K562 (cell line): ENCODE results near the gene ZNF296. TPM values are rescaled to one million over a fixed set of nuclear protein-coding genes. Genes with fewer than 3 reads are reported as not detected.

Experiments used
- ATAC-seq: fragments of 200-7000 bp; cut with Tn5 transposase; 3 replicates; pipeline ENCODE4 v1.9.1; 2020; ENCODE audit warnings: moderate library complexity
- BruUV-seq: library from RNA; stranded (reverse); fragments of 400-500 nt; replicated peaks from 2 replicates; lab custom pipeline; 2021; lab: Mats Ljungman, UMichigan
- CTCF ChIA-PET: fragments of 300-600 bp; formaldehyde crosslinking; extraction: SDS; loops from one replicate; lab custom pipeline; 2021; ENCODE audit warnings: low intra/inter-chr PET ratio; lab: Yijun Ruan, JAX
- POLR2A ChIA-PET: fragments of 300-600, 350-650 bp; sonication (Branson Sonifier 250); formaldehyde crosslinking; extraction: SDS; loops from one replicate; lab custom pipeline; 2021; ENCODE audit warnings: antibody characterized with exemption, inconsistent platforms; lab: Yijun Ruan, JAX
- DNase-seq, 4 experiments: peaks; one replicate each; pipeline versions ENCODE4 v3.0.0 to v3.0.0-alpha.2; 2011 to 2018; ENCODE audit warnings: low spot score in 3 of 4, mixed read lengths in 3 of 4; ENCODE audit errors: extremely low read depth in 1 of 4
- FAIRE-seq: peaks from 2 replicates; lab custom pipeline; 2011; peaks lifted over from hg19 to GRCh38; lab: Jason Lieb, UNC
- H2AFZ ChIP-seq: 2 replicates; pipeline ENCODE4 v1.6.0; 2011; ENCODE audit warnings: low read depth, low read length, control low read depth, inconsistent platforms
- H3K27ac ChIP-seq: fragments of 200-600 bp; 3 replicates; pipeline ENCODE4 v1.8.0; 2011; ENCODE audit warnings: low read depth, mild to moderate bottlenecking, control low read depth, inconsistent platforms, low read length, moderate library complexity, mixed read lengths; ENCODE audit errors: extremely low read depth
- H3K27me3 ChIP-seq, 2 experiments: fragments of 300-600 bp in 1 of 2; 2 replicates in 1 of 2; 3 replicates in 1 of 2; pipeline versions ENCODE4 v1.6.0 to v1.8.0; 2011; ENCODE audit warnings: inconsistent platforms in 2 of 2, low read length in 2 of 2, mild to moderate bottlenecking in 1 of 2, mixed read lengths in 1 of 2, moderate library complexity in 1 of 2; ENCODE audit not compliant: control insufficient read depth in 2 of 2, insufficient read depth in 2 of 2
- H3K36me3 ChIP-seq: fragments of 300-600 bp; 3 replicates; pipeline ENCODE4 v1.8.0; 2011; ENCODE audit warnings: mild to moderate bottlenecking, low read length, inconsistent platforms; ENCODE audit not compliant: control insufficient read depth, insufficient read depth
- H3K4me1 ChIP-seq, 2 experiments: fragments of 200-600 bp in 1 of 2; replicated peaks in 1 of 2; 2 replicates in 1 of 2; 3 replicates in 1 of 2; pipeline versions ENCODE4 v1.5.1 to v1.8.0; 2011; ENCODE audit warnings: inconsistent platforms in 2 of 2, low read length in 2 of 2, mild to moderate bottlenecking in 1 of 2, mixed read lengths in 1 of 2, moderate library complexity in 1 of 2; ENCODE audit not compliant: control insufficient read depth in 2 of 2, insufficient read depth in 2 of 2
- H3K4me2 ChIP-seq: 2 replicates; pipeline ENCODE4 v1.6.1; 2011; ENCODE audit warnings: low read length, control low read depth, inconsistent platforms, mixed read lengths; ENCODE audit not compliant: insufficient read depth
- H3K4me3 ChIP-seq: fragments of 200-600 bp; sonication (generic), shearing (Covaris generic); 2 replicates; pipeline ENCODE4 v1.5.1; 2016; ENCODE audit warnings: control low read depth, inconsistent platforms
- H3K79me2 ChIP-seq: fragments of 200-600 bp; 3 replicates; pipeline ENCODE4 v1.8.0; 2011; ENCODE audit warnings: low read length, inconsistent platforms; ENCODE audit not compliant: control insufficient read depth, insufficient read depth
- H3K9ac ChIP-seq, 2 experiments: 2 replicates each; pipeline versions ENCODE4 v1.6.0 to v1.6.1; 2011; ENCODE audit warnings: low read depth in 2 of 2, low read length in 2 of 2, control low read depth in 1 of 2, inconsistent platforms in 1 of 2, mild to moderate bottlenecking in 1 of 2, mixed read lengths in 1 of 2; ENCODE audit not compliant: insufficient read depth in 1 of 2
- H3K9me1 ChIP-seq: one replicate; pipeline ENCODE4 v1.6.0; 2011; ENCODE audit warnings: inconsistent platforms, mild to moderate bottlenecking, low read length, moderate library complexity; ENCODE audit not compliant: control insufficient read depth, insufficient read depth
- H3K9me3 ChIP-seq: replicated peaks from 2 replicates; pipeline ENCODE4 v1.5.1; 2011; ENCODE audit warnings: low read depth, low read length, inconsistent platforms; ENCODE audit not compliant: control insufficient read depth, insufficient read depth
- H4K20me1 ChIP-seq: replicated peaks from 2 replicates; pipeline ENCODE4 v1.6.1; 2011; ENCODE audit warnings: low read length, inconsistent platforms, mixed read lengths; ENCODE audit not compliant: control insufficient read depth, insufficient read depth
- CXXC5 ChIP-seq: fragments of 250-450 bp; sonication (Bioruptor Pico); IDR thresholded peaks from 2 replicates; pipeline ENCODE4 v1.8.0; 2022; ENCODE audit warnings: inconsistent platforms, mild to moderate bottlenecking, moderate library complexity
- DACH1 ChIP-seq: fragments of 450-650 bp; IDR thresholded peaks from 2 replicates; pipeline ENCODE4 v1.6.1; 2018; ENCODE audit not compliant: partially characterized antibody
- ILF3 ChIP-seq: fragments of 450-650 bp; IDR thresholded peaks from 2 replicates; pipeline ENCODE4 v1.6.1; 2018; ENCODE audit warnings: antibody characterized with exemption, mild to moderate bottlenecking, moderate library complexity, borderline replicate concordance
- MTF1 ChIP-seq: fragments of 250-450 bp; sonication (Bioruptor Pico); IDR thresholded peaks from 2 replicates; pipeline ENCODE4 v1.9.0; 2021; ENCODE audit warnings: moderate library complexity, mild to moderate bottlenecking, inconsistent platforms, borderline replicate concordance
- RB1 ChIP-seq: fragments of 450-650 bp; IDR thresholded peaks from 2 replicates; pipeline ENCODE4 v1.6.1; 2017; ENCODE audit warnings: low read depth, mild to moderate bottlenecking
- RBFOX2 ChIP-seq: fragments of 200-400 bp; formaldehyde crosslinking; IDR thresholded peaks from 2 replicates; pipeline ENCODE4 v1.6.1; 2017; ENCODE audit warnings: low read depth, mild to moderate bottlenecking, low read length, moderate library complexity
- TAF15 ChIP-seq: fragments of 200-400 bp; formaldehyde crosslinking; IDR thresholded peaks from 2 replicates; pipeline ENCODE4 v1.6.1; 2017; ENCODE audit warnings: mild to moderate bottlenecking, low read depth, low read length, moderate library complexity
- ZNF77 ChIP-seq: fragments of 250-450 bp; sonication (Bioruptor Pico); IDR thresholded peaks from 2 replicates; pipeline ENCODE4 v1.5.0; 2020
- WGBS: fragments of 100-300 bp; shearing (Covaris generic); methylation state at CpG from one replicate; pipeline ENCODE4 v1.1.6; 2016; ENCODE audit warnings: low coverage, mixed read lengths; ENCODE audit not compliant: insufficient coverage; ENCODE audit errors: missing lambda C conversion rate; 5-methylcytosine and 5-hydroxymethylcytosine counted together
- in situ Hi-C: fragments of 300-500 bp; cut with MboI; formaldehyde crosslinking; loops from 4 replicates; pipeline ENCODE4 v1.15.0; 2018; ENCODE audit warnings: inconsistent platforms, mixed read lengths
- intact Hi-C: fragments of 100-400 bp; cut with micrococcal nuclease; formaldehyde crosslinking; loops from 2 replicates; pipeline ENCODE4 v1.14.2; 2022
- polyA plus RNA-seq, 8 experiments: library from polyadenylated mRNA; depleted of rRNA in 4 of 8; stranded (reverse) in 5 of 8; unstranded in 3 of 8; fragments of >200 nt; fragmentation: Nextera tagmentation in 2 of 8; fragmentation: Illumina TruSeq in 1 of 8; extraction: Ambion mirVana in 2 of 8; extraction: Trizol in 1 of 8; gene quantifications; 2 replicates each; pipeline versions ENCODE4 v1.2.1 to v1.2.3, GENCODE V29; 2011 to 2014; ENCODE audit warnings: inconsistent platforms in 1 of 8, missing spikeins in 1 of 8
- total RNA-seq, 7 experiments: library from RNA; depleted of rRNA in 6 of 7; stranded (reverse); fragments of >200 nt in 6 of 7; fragmentation: Illumina TruSeq in 2 of 7; extraction: Trizol in 2 of 7; gene quantifications; 2 replicates each; pipeline versions ENCODE4 v1.2.1 to v1.2.3, GENCODE V29; 2011 to 2021; ENCODE audit warnings: low replicate concordance in 1 of 7
- TF ChIP-seq, protein P1 (sequence below), 3 experiments: fragments of 200-800 bp in 1 of 3; sonication (Bioruptor generic) in 1 of 3; sonication (generic) in 1 of 3; formaldehyde crosslinking in 1 of 3; IDR thresholded peaks; 2 replicates each; pipeline versions ENCODE4 v1.6.1 to v1.8.0; 2016 to 2022; ENCODE audit warnings: mild to moderate bottlenecking in 2 of 3, missing compliant biosample characterization in 2 of 3, missing genetic modification characterization in 2 of 3, missing genetic modification reagents in 1 of 3
- TF ChIP-seq, protein P2 (sequence below): sonication (generic); formaldehyde crosslinking; IDR thresholded peaks from 2 replicates; pipeline ENCODE4 v1.9.0; 2022; ENCODE audit warnings: mild to moderate bottlenecking, missing genetic modification reagents
- TF ChIP-seq, protein P3 (sequence below): fragments of 450-650 bp; IDR thresholded peaks from 2 replicates; pipeline ENCODE4 v1.7.0; 2016; ENCODE audit warnings: borderline replicate concordance

ZNF296 gene
- total and polyA plus RNA-seq, 9 of the 15 experiments (the other 6 are each of a cell fraction or from before 2014, with no cell fraction given), result 0.03 to 8.8 (median 0.47) TPM; not detected in 1

DNA sequence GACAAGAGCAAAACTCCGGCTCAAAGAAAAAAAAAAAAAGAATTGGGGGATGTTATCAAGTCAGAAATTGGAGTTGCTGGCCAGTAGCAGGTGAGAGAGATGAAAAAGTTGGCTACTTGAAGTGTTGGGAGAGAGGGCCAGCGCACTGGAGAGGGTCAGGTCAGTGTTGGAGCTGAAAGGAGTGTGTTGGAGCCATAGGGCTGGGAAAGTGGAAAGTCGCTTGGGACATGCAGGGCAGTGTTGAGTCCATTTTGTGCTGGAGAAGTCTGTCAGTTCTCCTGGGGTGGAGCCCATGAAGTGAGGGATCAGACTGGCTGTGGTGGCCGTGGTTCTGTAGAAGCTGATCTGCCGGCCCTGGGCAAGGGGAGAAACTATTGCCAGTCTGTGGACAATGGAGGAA, 18.4 kb upstream of the ZNF296 start:
- intact Hi-C loops, result no loop called here
- peak overlapping the region; percentile 98 to 99; a peak in 3 of 4 replicates for H3K9ac ChIP-seq
- no peaks in the 10 kb centered on the region for H3K27me3 ChIP-seq
- CTCF ChIA-PET, result no interaction called here
- ATAC-seq (no peak), DNase-seq (no peak), FAIRE-seq (peak; percentile 42)
- no peak overlapping the region for H3K27ac ChIP-seq
- no TSS peak for BruUV-seq
- TF ChIP-seq RB1 (no peak), ZNF77 (CRISPR knock-in tag) (no peak), ILF3 (no peak), RBFOX2 (peak; percentile 26; the same call in 1 of the 2 replicates), MTF1 (no peak), DACH1 (no peak), CXXC5 (no peak), TAF15 (no peak)
- TF ChIP-seq, protein P1, sequence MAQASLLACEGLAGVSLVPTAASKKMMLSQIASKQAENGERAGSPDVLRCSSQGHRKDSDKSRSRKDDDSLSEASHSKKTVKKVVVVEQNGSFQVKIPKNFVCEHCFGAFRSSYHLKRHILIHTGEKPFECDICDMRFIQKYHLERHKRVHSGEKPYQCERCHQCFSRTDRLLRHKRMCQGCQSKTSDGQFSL (CRISPR knock-in tag; IDR thresholded peaks at IDR 0.05), result no peak
- TF ChIP-seq, protein P1 (tag; IDR thresholded peaks at IDR 0.05), result no peak
- TF ChIP-seq, protein P2, sequence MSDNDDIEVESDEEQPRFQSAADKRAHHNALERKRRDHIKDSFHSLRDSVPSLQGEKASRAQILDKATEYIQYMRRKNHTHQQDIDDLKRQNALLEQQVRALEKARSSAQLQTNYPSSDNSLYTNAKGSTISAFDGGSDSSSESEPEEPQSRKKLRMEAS (CRISPR knock-in tag), result 0 out of 2 replicates have a peak, but pooled peaks have one; percentile 11
- TF ChIP-seq, protein P3, sequence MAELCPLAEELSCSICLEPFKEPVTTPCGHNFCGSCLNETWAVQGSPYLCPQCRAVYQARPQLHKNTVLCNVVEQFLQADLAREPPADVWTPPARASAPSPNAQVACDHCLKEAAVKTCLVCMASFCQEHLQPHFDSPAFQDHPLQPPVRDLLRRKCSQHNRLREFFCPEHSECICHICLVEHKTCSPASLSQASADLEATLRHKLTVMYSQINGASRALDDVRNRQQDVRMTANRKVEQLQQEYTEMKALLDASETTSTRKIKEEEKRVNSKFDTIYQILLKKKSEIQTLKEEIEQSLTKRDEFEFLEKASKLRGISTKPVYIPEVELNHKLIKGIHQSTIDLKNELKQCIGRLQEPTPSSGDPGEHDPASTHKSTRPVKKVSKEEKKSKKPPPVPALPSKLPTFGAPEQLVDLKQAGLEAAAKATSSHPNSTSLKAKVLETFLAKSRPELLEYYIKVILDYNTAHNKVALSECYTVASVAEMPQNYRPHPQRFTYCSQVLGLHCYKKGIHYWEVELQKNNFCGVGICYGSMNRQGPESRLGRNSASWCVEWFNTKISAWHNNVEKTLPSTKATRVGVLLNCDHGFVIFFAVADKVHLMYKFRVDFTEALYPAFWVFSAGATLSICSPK, result no peak
- H3K4me3 ChIP-seq, result peak overlapping the region; percentile 99; the same call in 1 of the 2 replicates
- no peak overlapping the region for H2AFZ ChIP-seq
- H3K4me2 ChIP-seq, result peak overlapping the region; percentile 89
- POLR2A ChIA-PET, result interaction anchor here (0.7 to 1.2 kb wide), 3 partner anchors 11 to 25 kb away, joined by 3 read pairs; no protein-coding TSS in a partner anchor
- H4K20me1 ChIP-seq, result peaks cover 42% of the 10 kb centered on the region
- H3K9me1 ChIP-seq, result peaks cover 12% of the 10 kb centered on the region
- in situ Hi-C loops, result no loop called here
- WGBS, result 57% methylated on average over 5 of the region's 5 CpGs
- peaks cover 72% of the 10 kb centered on the region for H3K79me2 ChIP-seq
- no peaks in the 10 kb centered on the region for H3K9me3 ChIP-seq
- H3K4me1 ChIP-seq, result peaks cover 48 to 80% of the 10 kb centered on the region in 2 experiments
- H3K36me3 ChIP-seq, result peaks cover 74% of the 10 kb centered on the region; the same call in 2 of the 3 replicates
